Measurements from ENCODE around the gene ARID2.

The ARID2 gene

GRCh38 chr12:45718306-45718705 is 11.2 kb upstream of the ARID2 start:
- Histone ChIP-seq H3K27me3 (ENCODE audit: control insufficient read depth, insufficient read depth, low read length) (no peaks in the 10 kb centered on the region), H2AFZ (no peak overlapping the region), H3K4me1 (peaks cover 7% of the 10 kb centered on the region), H3K9me3 (ENCODE audit: control insufficient read depth, low read length) (no peaks in the 10 kb centered on the region), H3K4me2 (ENCODE audit: low read length) (no peak overlapping the region), H3K36me3 (ENCODE audit: control insufficient read depth, insufficient read depth, low read length) (no peaks in the 10 kb centered on the region), H3K79me2 (peaks cover 15% of the 10 kb centered on the region), H3K4me3 (ENCODE audit: low read depth, low read length) (no peak overlapping the region), H3K9ac (no peak overlapping the region), H3K27ac (no peak overlapping the region)
- no peak for TF ChIP-seq CTCF (IDR thresholded peaks at IDR 0.05)

GRCh38 chr12:45720069-45720468 is 9.4 kb upstream of the ARID2 start:
- H3K36me3 ChIP-seq (ENCODE audit: control insufficient read depth, insufficient read depth, low read length): no peaks in the 10 kb centered on the region
- peaks cover 10% of the 10 kb centered on the region for H3K4me1 ChIP-seq
- no peak for TF ChIP-seq CTCF (IDR thresholded peaks at IDR 0.05)
- no peaks in the 10 kb centered on the region for H3K9me3 ChIP-seq (ENCODE audit: control insufficient read depth, low read length)
- H2AFZ ChIP-seq: no peak overlapping the region
- no peak overlapping the region for H3K9ac ChIP-seq
- no peaks in the 10 kb centered on the region for H3K27me3 ChIP-seq (ENCODE audit: control insufficient read depth, insufficient read depth, low read length)
- H3K4me2 ChIP-seq (ENCODE audit: low read length): no peak overlapping the region
- H3K79me2 ChIP-seq: peaks cover 21% of the 10 kb centered on the region
- no peak overlapping the region for H3K4me3 ChIP-seq (ENCODE audit: low read depth, low read length)
- no peak overlapping the region for H3K27ac ChIP-seq

- Histone ChIP-seq H3K4me3 (ENCODE audit: low read depth, low read length) (no peak overlapping the region), H3K4me2 (ENCODE audit: low read length) (no peak overlapping the region), H3K79me2 (peaks cover 26% of the 10 kb centered on the region), H3K27me3 (ENCODE audit: control insufficient read depth, insufficient read depth, low read length) (no peaks in the 10 kb centered on the region), H3K27ac (no peak overlapping the region), H3K9ac (no peak overlapping the region), H2AFZ (no peak overlapping the region), H3K9me3 (ENCODE audit: control insufficient read depth, low read length) (no peaks in the 10 kb centered on the region), H3K4me1 (peaks cover 10% of the 10 kb centered on the region), H3K36me3 (ENCODE audit: control insufficient read depth, insufficient read depth, low read length) (no peaks in the 10 kb centered on the region)
- TF ChIP-seq CTCF (IDR thresholded peaks at IDR 0.05): no peak
These were observed 8.1 kb upstream of the ARID2 start for GRCh38 chr12:45721369-45721768.

- H3K79me2 ChIP-seq: peaks cover 26% of the 10 kb centered on the region
- H2AFZ ChIP-seq: no peak overlapping the region
- no peak for TF ChIP-seq CTCF (IDR thresholded peaks at IDR 0.05)
- no peak overlapping the region for H3K27ac ChIP-seq
- H3K4me3 ChIP-seq (ENCODE audit: low read depth, low read length): no peak overlapping the region
- H3K27me3 ChIP-seq (ENCODE audit: control insufficient read depth, insufficient read depth, low read length): no peaks in the 10 kb centered on the region
- no peaks in the 10 kb centered on the region for H3K9me3 ChIP-seq (ENCODE audit: control insufficient read depth, low read length)
- H3K36me3 ChIP-seq (ENCODE audit: control insufficient read depth, insufficient read depth, low read length): no peaks in the 10 kb centered on the region
- H3K4me1 ChIP-seq: peaks cover 10% of the 10 kb centered on the region
- no peak overlapping the region for H3K9ac ChIP-seq
- H3K4me2 ChIP-seq (ENCODE audit: low read length): no peak overlapping the region
These were observed 7.6 kb upstream of the ARID2 start for GRCh38 chr12:45721954-45722353.

All from parathyroid adenoma (tissue), 2 donors.